Measurements from ENCODE around the gene SEZ6. TPM values are rescaled to one million over a fixed set of nuclear protein-coding genes. Genes with fewer than 3 reads are reported as not detected.

SEZ6 gene
- total RNA-seq, 2 experiments from 2014 or later = 0.31 TPM; not detected in 1

DNA sequence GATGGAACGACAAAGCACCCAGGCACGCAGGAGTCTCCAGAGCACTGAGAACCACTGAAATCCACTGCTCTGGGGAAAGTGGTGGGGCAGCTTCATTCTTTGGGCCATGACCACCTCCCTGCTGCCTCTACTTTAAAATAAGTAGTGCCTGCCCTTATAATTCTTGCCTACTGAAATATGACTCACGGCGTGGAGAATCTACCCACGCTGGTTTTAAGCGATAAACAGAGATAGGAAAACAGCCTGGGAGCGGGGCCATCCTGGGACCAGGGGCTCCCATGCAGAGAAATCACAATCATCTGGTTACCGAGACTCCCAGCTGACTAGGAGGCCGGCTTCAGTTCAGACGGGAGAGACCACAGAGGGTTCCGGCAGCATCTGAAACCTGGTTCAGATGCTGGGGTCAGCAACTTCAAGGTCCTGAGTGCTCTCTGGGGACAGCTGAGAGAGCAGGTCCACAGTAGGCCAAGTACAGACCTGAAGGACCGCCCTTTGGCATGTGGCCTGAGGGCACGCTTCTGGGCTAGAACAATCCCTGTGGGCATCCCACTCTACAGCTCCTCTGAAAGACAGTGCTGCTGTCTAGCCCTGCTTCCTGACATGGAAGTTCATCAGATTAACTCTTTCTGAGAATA, 94.3 kb downstream of the SEZ6 start:
- no peak for DNase-seq
- H3K4me1 ChIP-seq (ENCODE audit: insufficient read depth, low read length) = no peaks in the 10 kb centered on the region
- no peak overlapping the region for H3K27ac ChIP-seq (ENCODE audit: low read depth in 1 of 2, low read length in 2 of 2)
- ATAC-seq (ENCODE audit: poor library complexity) = no peak
- H3K27me3 ChIP-seq (ENCODE audit: control insufficient read depth in 1 of 2, insufficient read depth in 2 of 2, low read length in 2 of 2) = no peaks in the 10 kb centered on the region
- H3K4me3 Mint-ChIP-seq = no peak overlapping the region
- H3K27me3 Mint-ChIP-seq = no peaks in the 10 kb centered on the region
- intact Hi-C loops (cut with DNase I, micrococcal nuclease) = no loop called here
- ChIA-PET CTCF (interaction anchor here (0.7 to 1.6 kb wide), 3 partner anchors 8 to 38 kb away, joined by 3 to 4 read pairs (median 3); no protein-coding TSS in a partner anchor), POLR2A (interaction anchor here (0.7 to 1.0 kb wide), 2 partner anchors 14 kb away, joined by 3 read pairs; partner anchors contain the start of gene FLOT2)
- no peak overlapping the region for H3K4me3 ChIP-seq (ENCODE audit: low read length)
- H3K27ac Mint-ChIP-seq = no peak overlapping the region
- H3K36me3 Mint-ChIP-seq (ENCODE audit: low read depth) = peaks cover 97% of the 10 kb centered on the region
- no peaks in the 10 kb centered on the region for H3K9me3 ChIP-seq (ENCODE audit: control insufficient read depth in 1 of 2, insufficient read depth in 1 of 2, low read length in 2 of 2)
- peaks cover 98% of the 10 kb centered on the region for H3K36me3 ChIP-seq (ENCODE audit: insufficient read depth, low read length)
- TF ChIP-seq, protein P1, sequence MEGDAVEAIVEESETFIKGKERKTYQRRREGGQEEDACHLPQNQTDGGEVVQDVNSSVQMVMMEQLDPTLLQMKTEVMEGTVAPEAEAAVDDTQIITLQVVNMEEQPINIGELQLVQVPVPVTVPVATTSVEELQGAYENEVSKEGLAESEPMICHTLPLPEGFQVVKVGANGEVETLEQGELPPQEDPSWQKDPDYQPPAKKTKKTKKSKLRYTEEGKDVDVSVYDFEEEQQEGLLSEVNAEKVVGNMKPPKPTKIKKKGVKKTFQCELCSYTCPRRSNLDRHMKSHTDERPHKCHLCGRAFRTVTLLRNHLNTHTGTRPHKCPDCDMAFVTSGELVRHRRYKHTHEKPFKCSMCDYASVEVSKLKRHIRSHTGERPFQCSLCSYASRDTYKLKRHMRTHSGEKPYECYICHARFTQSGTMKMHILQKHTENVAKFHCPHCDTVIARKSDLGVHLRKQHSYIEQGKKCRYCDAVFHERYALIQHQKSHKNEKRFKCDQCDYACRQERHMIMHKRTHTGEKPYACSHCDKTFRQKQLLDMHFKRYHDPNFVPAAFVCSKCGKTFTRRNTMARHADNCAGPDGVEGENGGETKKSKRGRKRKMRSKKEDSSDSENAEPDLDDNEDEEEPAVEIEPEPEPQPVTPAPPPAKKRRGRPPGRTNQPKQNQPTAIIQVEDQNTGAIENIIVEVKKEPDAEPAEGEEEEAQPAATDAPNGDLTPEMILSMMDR (IDR thresholded peaks at IDR 0.05) = no peak
- H3K9me3 Mint-ChIP-seq = no peaks in the 10 kb centered on the region
- peaks cover 4% of the 10 kb centered on the region for H3K4me1 Mint-ChIP-seq (ENCODE audit: low read depth)

DNA sequence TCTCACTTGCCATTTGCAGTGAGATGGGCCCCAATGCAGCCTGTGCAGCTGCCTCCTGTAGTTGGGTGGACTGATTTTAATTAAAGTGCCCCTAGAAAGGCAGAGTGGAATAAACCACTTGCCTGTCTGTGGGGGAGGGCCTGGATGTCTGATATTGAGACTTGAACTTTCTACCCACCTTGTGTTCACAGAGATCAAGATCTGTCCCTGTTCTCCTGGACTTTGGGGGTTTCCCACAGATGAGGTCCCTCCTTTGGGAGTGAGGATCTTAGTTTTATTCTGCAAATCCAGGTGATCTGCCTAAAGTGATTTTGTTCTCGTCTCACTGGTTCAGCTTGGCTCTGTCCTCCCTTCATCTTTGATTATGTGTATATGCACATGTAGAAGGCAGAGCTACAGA, 95.3 kb downstream of the SEZ6 start:
- CTCF ChIA-PET = interaction anchor here (0.6 to 1.5 kb wide), 3 partner anchors 8 to 183 kb away, joined by 3 to 5 read pairs (median 3); no protein-coding TSS in a partner anchor
- no peak overlapping the region for H3K27ac ChIP-seq (ENCODE audit: low read depth in 1 of 2, low read length in 2 of 2)
- TF ChIP-seq, protein P1 (IDR thresholded peaks at IDR 0.05) = no peak
- ATAC-seq (ENCODE audit: poor library complexity) = no peak
- POLR2A ChIA-PET = interaction anchor here (0.7 to 1.0 kb wide), 2 partner anchors 13 to 15 kb away, joined by 3 read pairs; partner anchors contain the start of gene FLOT2
- H3K27me3 ChIP-seq (ENCODE audit: control insufficient read depth in 1 of 2, insufficient read depth in 2 of 2, low read length in 2 of 2) = no peaks in the 10 kb centered on the region
- peaks cover 97% of the 10 kb centered on the region for H3K36me3 ChIP-seq (ENCODE audit: insufficient read depth, low read length)
- H3K4me3 Mint-ChIP-seq = no peak overlapping the region
- H3K9me3 ChIP-seq (ENCODE audit: control insufficient read depth in 1 of 2, insufficient read depth in 1 of 2, low read length in 2 of 2) = no peaks in the 10 kb centered on the region
- H3K4me1 Mint-ChIP-seq (ENCODE audit: low read depth) = no peaks in the 10 kb centered on the region
- H3K4me3 ChIP-seq (ENCODE audit: low read length) = no peak overlapping the region
- no peak for DNase-seq
- H3K27me3 Mint-ChIP-seq = no peaks in the 10 kb centered on the region
- intact Hi-C loops (cut with DNase I, micrococcal nuclease) = no loop called here
- H3K36me3 Mint-ChIP-seq (ENCODE audit: low read depth) = peaks cover 97% of the 10 kb centered on the region
- H3K9me3 Mint-ChIP-seq = no peaks in the 10 kb centered on the region
- H3K4me1 ChIP-seq (ENCODE audit: insufficient read depth, low read length) = no peaks in the 10 kb centered on the region
- H3K27ac Mint-ChIP-seq = no peak overlapping the region

GRCh38 chr17:28908640-28909167, 97.1 kb downstream of the SEZ6 start:
- peaks cover 84% of the 10 kb centered on the region for H3K36me3 Mint-ChIP-seq (ENCODE audit: low read depth)
- H3K4me3 ChIP-seq (ENCODE audit: low read length) = no peak overlapping the region
- no peak for ATAC-seq (ENCODE audit: poor library complexity)
- no peaks in the 10 kb centered on the region for H3K4me1 Mint-ChIP-seq (ENCODE audit: low read depth)
- H3K4me3 Mint-ChIP-seq = no peak overlapping the region
- no peaks in the 10 kb centered on the region for H3K9me3 ChIP-seq (ENCODE audit: control insufficient read depth in 1 of 2, insufficient read depth in 1 of 2, low read length in 2 of 2)
- intact Hi-C loops (cut with DNase I, micrococcal nuclease) = no loop called here
- no peak overlapping the region for H3K27ac ChIP-seq (ENCODE audit: low read depth in 1 of 2, low read length in 2 of 2)
- TF ChIP-seq, protein P1 (IDR thresholded peaks at IDR 0.05) = no peak
- no peaks in the 10 kb centered on the region for H3K27me3 ChIP-seq (ENCODE audit: control insufficient read depth in 1 of 2, insufficient read depth in 2 of 2, low read length in 2 of 2)
- CTCF ChIA-PET = interaction anchor here (0.7 to 1.7 kb wide), 3 partner anchors 41 to 182 kb away, joined by 3 to 6 read pairs (median 3); no protein-coding TSS in a partner anchor
- no peak for DNase-seq
- H3K9me3 Mint-ChIP-seq = no peaks in the 10 kb centered on the region
- POLR2A ChIA-PET = interaction anchor here (1.3 to 1.4 kb wide), 2 partner anchors 13 to 181 kb away, joined by 4 to 6 read pairs; no protein-coding TSS in a partner anchor
- no peaks in the 10 kb centered on the region for H3K4me1 ChIP-seq (ENCODE audit: insufficient read depth, low read length)
- no peak overlapping the region for H3K27ac Mint-ChIP-seq
- no peaks in the 10 kb centered on the region for H3K27me3 Mint-ChIP-seq
- H3K36me3 ChIP-seq (ENCODE audit: insufficient read depth, low read length) = peaks cover 81% of the 10 kb centered on the region

Data from CD4-positive, alpha-beta T cell (primary cell).